Measurements from ENCODE around the gene EML5. TPM values are rescaled to one million over a fixed set of nuclear protein-coding genes. Genes with fewer than 3 reads are reported as not detected.

The EML5 gene
- total and polyA plus RNA-seq, 12 donors, result 0.04 to 0.44 (median 0.19) TPM

DNA sequence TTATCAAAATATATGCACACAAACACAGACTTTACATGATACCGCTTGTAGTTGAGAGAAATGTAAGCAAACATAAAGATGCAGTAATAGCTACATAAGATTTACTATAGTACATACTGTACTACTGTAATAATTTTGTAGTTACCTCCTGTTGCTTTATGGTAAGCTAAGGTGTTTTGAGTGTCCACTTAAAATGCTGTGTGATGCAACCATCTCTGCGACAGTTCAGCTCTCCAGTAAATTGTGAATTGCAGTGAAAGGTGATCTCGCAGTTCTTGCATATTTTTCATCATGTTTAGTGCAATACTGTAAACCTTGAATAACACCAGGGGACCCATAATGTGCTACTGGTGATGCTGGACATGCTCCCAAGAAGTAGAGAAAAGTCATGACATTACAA is 208.3 kb downstream of the EML5 start:
- no peaks in the 10 kb centered on the region for H3K4me1 ChIP-seq
- no peaks in the 10 kb centered on the region for H3K27me3 ChIP-seq
- H3K4me3 ChIP-seq, result no peak overlapping the region
- intact Hi-C loops (cut with DNase I), result no loop called here
- 97% methylated on average over 3 of the region's 3 CpGs for WGBS, 2 donors
- ATAC-seq (no peak), DNase-seq (no peak)
- TF ChIP-seq, protein P1, sequence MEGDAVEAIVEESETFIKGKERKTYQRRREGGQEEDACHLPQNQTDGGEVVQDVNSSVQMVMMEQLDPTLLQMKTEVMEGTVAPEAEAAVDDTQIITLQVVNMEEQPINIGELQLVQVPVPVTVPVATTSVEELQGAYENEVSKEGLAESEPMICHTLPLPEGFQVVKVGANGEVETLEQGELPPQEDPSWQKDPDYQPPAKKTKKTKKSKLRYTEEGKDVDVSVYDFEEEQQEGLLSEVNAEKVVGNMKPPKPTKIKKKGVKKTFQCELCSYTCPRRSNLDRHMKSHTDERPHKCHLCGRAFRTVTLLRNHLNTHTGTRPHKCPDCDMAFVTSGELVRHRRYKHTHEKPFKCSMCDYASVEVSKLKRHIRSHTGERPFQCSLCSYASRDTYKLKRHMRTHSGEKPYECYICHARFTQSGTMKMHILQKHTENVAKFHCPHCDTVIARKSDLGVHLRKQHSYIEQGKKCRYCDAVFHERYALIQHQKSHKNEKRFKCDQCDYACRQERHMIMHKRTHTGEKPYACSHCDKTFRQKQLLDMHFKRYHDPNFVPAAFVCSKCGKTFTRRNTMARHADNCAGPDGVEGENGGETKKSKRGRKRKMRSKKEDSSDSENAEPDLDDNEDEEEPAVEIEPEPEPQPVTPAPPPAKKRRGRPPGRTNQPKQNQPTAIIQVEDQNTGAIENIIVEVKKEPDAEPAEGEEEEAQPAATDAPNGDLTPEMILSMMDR (IDR thresholded peaks at IDR 0.05), result no peak
- H3K27ac ChIP-seq, result no peak overlapping the region
- H3K9me3 ChIP-seq, result no peaks in the 10 kb centered on the region
- peaks cover 0 to 100% (median 23%) of the 10 kb centered on the region in 9 donors for H3K36me3 ChIP-seq

DNA sequence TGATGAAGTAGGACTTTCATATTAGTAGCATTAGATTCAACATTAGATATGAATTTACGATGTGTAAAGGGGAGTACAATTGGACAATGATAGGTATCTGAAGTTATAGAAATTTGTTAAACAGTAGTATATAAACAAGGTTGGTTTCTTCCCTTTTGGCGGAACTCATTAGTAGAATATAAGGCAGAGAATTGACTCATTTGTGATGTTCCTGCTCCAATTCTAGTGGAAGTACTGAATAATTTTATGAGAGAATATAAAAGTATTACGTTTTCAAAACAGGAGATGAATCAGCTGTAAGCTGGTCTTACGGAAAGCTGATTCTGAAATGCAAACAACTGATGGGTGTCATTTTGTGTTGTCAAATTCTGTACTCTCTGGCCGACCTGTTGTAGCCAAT is 216.5 kb downstream of the EML5 start:
- Histone ChIP-seq H3K36me3 (peaks cover 0 to 100% (median 75%) of the 10 kb centered on the region in 9 donors), H3K4me1 (no peaks in the 10 kb centered on the region), H3K27me3 (no peaks in the 10 kb centered on the region), H3K4me3 (no peak overlapping the region), H3K27ac (no peak overlapping the region), H3K9me3 (no peaks in the 10 kb centered on the region)
- WGBS, 2 donors, result 96 to 97% methylated on average over 5 of the region's 5 CpGs
- ATAC-seq (no peak), DNase-seq (no peak)
- TF ChIP-seq, protein P1 (IDR thresholded peaks at IDR 0.05), result no peak
- intact Hi-C loops (cut with DNase I), result no loop called here

DNA sequence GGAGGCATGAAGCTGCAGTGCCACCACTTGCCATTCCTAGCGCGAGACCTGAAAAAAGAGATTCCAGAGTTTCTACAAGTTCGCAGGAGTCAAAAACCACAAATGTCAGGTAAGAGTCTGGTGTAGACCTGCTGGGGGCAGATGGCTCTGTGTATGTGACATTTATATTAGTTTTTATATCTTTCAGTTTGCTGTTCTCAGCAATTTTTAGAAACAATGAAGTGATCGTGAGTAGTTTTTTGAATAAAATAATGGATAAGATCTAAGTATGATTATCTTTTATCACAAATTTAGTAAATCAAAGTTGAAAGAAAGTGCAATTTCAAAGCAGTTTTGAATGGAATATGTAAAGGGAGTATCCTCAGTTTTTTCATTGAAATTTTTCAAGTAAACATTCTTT is 220.6 kb downstream of the EML5 start:
- ATAC-seq (no peak), DNase-seq (no peak)
- WGBS, 2 donors, result 95 to 96% methylated on average over 4 of the region's 4 CpGs
- no peaks in the 10 kb centered on the region for H3K27me3 ChIP-seq
- peaks cover 0 to 100% (median 81%) of the 10 kb centered on the region in 9 donors for H3K36me3 ChIP-seq
- no peaks in the 10 kb centered on the region for H3K9me3 ChIP-seq
- intact Hi-C loops (cut with DNase I), result no loop called here
- no peaks in the 10 kb centered on the region for H3K4me1 ChIP-seq
- H3K4me3 ChIP-seq, result no peak overlapping the region
- TF ChIP-seq, protein P1 (IDR thresholded peaks at IDR 0.05), result no peak
- H3K27ac ChIP-seq, result no peak overlapping the region

GRCh38 chr14:88568196-88568595 is 224.6 kb downstream of the EML5 start:
- Histone ChIP-seq H3K4me3 (no peak overlapping the region), H3K27ac (no peak overlapping the region), H3K27me3 (no peaks in the 10 kb centered on the region), H3K36me3 (peaks cover 0 to 70% (median 43%) of the 10 kb centered on the region in 9 donors), H3K9me3 (no peaks in the 10 kb centered on the region), H3K4me1 (peaks cover 2 to 19% (median 16%) of the 10 kb centered on the region in 9 donors)
- TF ChIP-seq, protein P1 (IDR thresholded peaks at IDR 0.05), result no peak
- DNase-seq, result no peak
- ATAC-seq, result no peak
- WGBS, 2 donors, result 75 to 79% methylated on average over 3 of the region's 3 CpGs
- intact Hi-C loops (cut with DNase I), result loop anchor here in 1 of 10 donors (10.0 kb wide), 1 partner anchor 183 kb away; the partner anchor contains the start of gene SPATA7
